HEK293 (cell line): Measurements from ENCODE around the gene UBE2D2.

ENCODE experiments used
- CTCF ChIA-PET: fragments of 350-600 bp; formaldehyde crosslinking; extraction: SDS; loops from one replicate; lab custom pipeline; 2021; ENCODE audit warnings: antibody characterized with exemption; lab: Yijun Ruan, JAX
- POLR2A ChIA-PET: fragments of 300-600 bp; formaldehyde crosslinking; extraction: SDS; loops from one replicate; lab custom pipeline; 2020; ENCODE audit warnings: antibody characterized with exemption, inconsistent platforms; lab: Yijun Ruan, JAX
- H3K27ac ChIP-seq: fragments of 200-500 bp; sonication (Bioruptor generic); 2 replicates; pipeline ENCODE4 v1.5.1; 2014; ENCODE audit warnings: low read depth, low read length, control low read depth, inconsistent platforms; ENCODE audit errors: extremely low read depth
- H3K36me3 ChIP-seq, 2 experiments: fragments of 200-500 bp in 1 of 2; sonication (Bioruptor generic) in 1 of 2; 1 replicate in 1 of 2; 2 replicates in 1 of 2; pipeline ENCODE4 v1.5.1; 2014 to 2017; ENCODE audit warnings: inconsistent platforms in 2 of 2, low read length in 2 of 2; ENCODE audit not compliant: control insufficient read depth in 2 of 2, insufficient read depth in 1 of 2
- H3K4me1 ChIP-seq: fragments of 200-500 bp; sonication (Bioruptor generic); 2 replicates; pipeline ENCODE4 v1.5.1; 2014; ENCODE audit warnings: mild to moderate bottlenecking, low read length, inconsistent platforms; ENCODE audit not compliant: control insufficient read depth, insufficient read depth
- H3K4me3 ChIP-seq: 2 replicates; pipeline ENCODE4 v1.5.1; 2011; ENCODE audit warnings: low read depth, mild to moderate bottlenecking, control low read depth, low read length, moderate library complexity
- H3K9me3 ChIP-seq: fragments of 200-500 bp; sonication (Bioruptor generic); 2 replicates; pipeline ENCODE4 v1.5.1; 2014; ENCODE audit warnings: low read depth, low read length, inconsistent platforms; ENCODE audit not compliant: control insufficient read depth, insufficient read depth
- BCL11A ChIP-seq: fragments of 450-650 bp; formaldehyde crosslinking; IDR thresholded peaks from 2 replicates; pipeline ENCODE4 v1.5.1; 2016; ENCODE audit warnings: low read depth, missing biosample characterization, missing genetic modification characterization
- GLIS1 ChIP-seq: fragments of 450-650 bp; formaldehyde crosslinking; IDR thresholded peaks from 2 replicates; pipeline ENCODE4 v1.5.1; 2016; ENCODE audit warnings: missing biosample characterization, missing genetic modification characterization
- HOXA7 ChIP-seq: sonication (generic); formaldehyde crosslinking; IDR thresholded peaks from 2 replicates; pipeline ENCODE4 v1.8.1; 2022; ENCODE audit warnings: missing genetic modification reagents, borderline replicate concordance
- KLF7 ChIP-seq: fragments of 450-650 bp; formaldehyde crosslinking; IDR thresholded peaks from 2 replicates; pipeline ENCODE4 v1.5.1; 2016; ENCODE audit warnings: missing biosample characterization, missing genetic modification characterization, borderline replicate concordance
- MYNN ChIP-seq: fragments of 450-650 bp; formaldehyde crosslinking; IDR thresholded peaks from 2 replicates; pipeline ENCODE4 v1.5.1; 2016; ENCODE audit warnings: missing biosample characterization, missing genetic modification characterization, borderline replicate concordance
- MZF1 ChIP-seq: fragments of 450-650 bp; formaldehyde crosslinking; IDR thresholded peaks from 2 replicates; pipeline ENCODE4 v1.5.1; 2017; ENCODE audit warnings: missing biosample characterization, missing genetic modification characterization, borderline replicate concordance
- OSR2 ChIP-seq: fragments of 450-650 bp; formaldehyde crosslinking; IDR thresholded peaks from 2 replicates; pipeline ENCODE4 v1.5.1; 2016; ENCODE audit warnings: missing biosample characterization, missing genetic modification characterization
- WT1 ChIP-seq: fragments of 450-650 bp; formaldehyde crosslinking; IDR thresholded peaks from 2 replicates; pipeline ENCODE4 v1.5.1; 2016; ENCODE audit warnings: missing biosample characterization, missing genetic modification characterization
- ZBTB11 ChIP-seq: fragments of 450-650 bp; formaldehyde crosslinking; conservative IDR thresholded peaks from 2 replicates; pipeline ENCODE4 v1.5.1; 2016; ENCODE audit warnings: low read depth, missing biosample characterization, missing genetic modification characterization
- ZBTB48 ChIP-seq: fragments of 450-650 bp; formaldehyde crosslinking; IDR thresholded peaks from 2 replicates; pipeline ENCODE4 v1.5.1; 2016; ENCODE audit warnings: missing biosample characterization, missing genetic modification characterization
- ZNF10 ChIP-seq: fragments of 450-650 bp; formaldehyde crosslinking; IDR thresholded peaks from 2 replicates; pipeline ENCODE4 v1.5.1; 2017; ENCODE audit warnings: missing biosample characterization, missing genetic modification characterization
- ZNF221 ChIP-seq: fragments of 450-650 bp; formaldehyde crosslinking; IDR thresholded peaks from 2 replicates; pipeline ENCODE4 v1.5.1; 2017; ENCODE audit warnings: missing biosample characterization, missing genetic modification characterization, borderline replicate concordance
- ZNF366 ChIP-seq: fragments of 450-650 bp; formaldehyde crosslinking; conservative IDR thresholded peaks from 2 replicates; pipeline ENCODE4 v1.5.1; 2016; ENCODE audit warnings: missing biosample characterization, missing genetic modification characterization
- ZNF394 ChIP-seq: fragments of 450-650 bp; formaldehyde crosslinking; IDR thresholded peaks from 2 replicates; pipeline ENCODE4 v1.5.1; 2016; ENCODE audit warnings: missing biosample characterization, missing genetic modification characterization, mild to moderate bottlenecking, moderate library complexity, borderline replicate concordance
- ZNF433 ChIP-seq: fragments of 450-650 bp; formaldehyde crosslinking; IDR thresholded peaks from 2 replicates; pipeline ENCODE4 v1.5.1; 2016; ENCODE audit warnings: missing biosample characterization, missing genetic modification characterization, low read depth
- ZNF530 ChIP-seq: fragments of 450-650 bp; formaldehyde crosslinking; IDR thresholded peaks from 2 replicates; pipeline ENCODE4 v1.5.1; 2016; ENCODE audit warnings: low read depth, missing biosample characterization, missing genetic modification characterization
- ZNF623 ChIP-seq: fragments of 450-650 bp; formaldehyde crosslinking; IDR thresholded peaks from 2 replicates; pipeline ENCODE4 v1.5.1; 2016; ENCODE audit warnings: missing biosample characterization, missing genetic modification characterization
- ZSCAN18 ChIP-seq: fragments of 450-650 bp; formaldehyde crosslinking; IDR thresholded peaks from 2 replicates; pipeline ENCODE4 v1.5.1; 2016; ENCODE audit warnings: missing biosample characterization, missing genetic modification characterization
- ZSCAN30 ChIP-seq: fragments of 450-650 bp; IDR thresholded peaks from 2 replicates; pipeline ENCODE4 v1.5.1; 2018; ENCODE audit warnings: missing biosample characterization, mild to moderate bottlenecking, missing genetic modification characterization, moderate library complexity
- ZSCAN5A ChIP-seq: fragments of 450-650 bp; formaldehyde crosslinking; IDR thresholded peaks from 2 replicates; pipeline ENCODE4 v1.5.1; 2016; ENCODE audit warnings: missing biosample characterization, missing genetic modification characterization
- TF ChIP-seq, protein P1 (sequence below): fragments of 450-650 bp; IDR thresholded peaks from 2 replicates; pipeline ENCODE4 v1.5.1; 2018; ENCODE audit warnings: missing biosample characterization, mild to moderate bottlenecking, missing genetic modification characterization
- TF ChIP-seq, protein P2 (sequence below): fragments of 450-650 bp; formaldehyde crosslinking; IDR thresholded peaks from 2 replicates; pipeline ENCODE4 v1.5.1; 2016; ENCODE audit warnings: missing biosample characterization, missing genetic modification characterization

Gene UBE2D2

DNA sequence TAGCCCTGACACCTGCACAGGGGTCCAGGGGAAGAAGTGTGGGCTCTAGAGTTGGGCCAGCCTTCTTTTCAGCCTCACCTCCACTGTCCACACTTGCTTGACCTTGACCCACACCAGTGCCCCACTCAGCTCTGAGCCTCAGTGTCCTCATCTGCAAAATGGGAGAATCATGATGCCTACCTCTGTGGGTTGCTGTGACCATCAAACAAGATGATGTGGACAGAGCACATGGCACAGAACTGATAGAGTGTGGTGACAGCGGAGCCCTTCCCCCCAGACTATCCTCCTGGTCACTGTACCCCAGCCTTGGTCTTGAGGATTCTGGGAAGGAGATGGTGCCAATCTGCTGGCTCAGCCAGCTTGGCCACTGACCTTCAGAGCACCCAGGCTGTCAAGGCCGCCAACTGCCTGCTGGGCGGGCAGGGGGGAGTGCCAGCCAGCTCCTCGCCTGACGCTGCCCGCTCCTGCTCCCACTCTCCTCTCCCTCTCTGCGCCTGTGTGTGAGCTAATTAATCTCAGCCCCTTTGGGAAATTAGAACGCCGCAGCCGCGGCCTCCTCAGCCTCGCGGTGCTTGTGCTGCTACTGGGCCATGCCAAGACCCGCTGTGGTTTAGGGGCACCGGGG is 103.7 kb downstream of the UBE2D2 start:
- H3K4me3 ChIP-seq, result no peak overlapping the region
- CTCF ChIA-PET, result interaction anchor here (0.7 to 1.1 kb wide), 2 partner anchors 37 to 101 kb away, joined by 3 read pairs; no protein-coding TSS in a partner anchor
- no peaks in the 10 kb centered on the region for H3K36me3 ChIP-seq
- no peaks in the 10 kb centered on the region for H3K9me3 ChIP-seq
- H3K27ac ChIP-seq, result no peak overlapping the region
- TF ChIP-seq ZSCAN5A (tag by site-specific recombination) (no peak), BCL11A (0 out of 2 replicates have a peak, but pooled peaks have one; percentile 13)
- H3K4me1 ChIP-seq, result peaks cover 4% of the 10 kb centered on the region; the same call in 1 of the 2 replicates
- POLR2A ChIA-PET, result interaction anchor here (1.1 kb wide), 1 partner anchor 13 kb away, joined by 3 read pairs; no protein-coding TSS in a partner anchor

DNA sequence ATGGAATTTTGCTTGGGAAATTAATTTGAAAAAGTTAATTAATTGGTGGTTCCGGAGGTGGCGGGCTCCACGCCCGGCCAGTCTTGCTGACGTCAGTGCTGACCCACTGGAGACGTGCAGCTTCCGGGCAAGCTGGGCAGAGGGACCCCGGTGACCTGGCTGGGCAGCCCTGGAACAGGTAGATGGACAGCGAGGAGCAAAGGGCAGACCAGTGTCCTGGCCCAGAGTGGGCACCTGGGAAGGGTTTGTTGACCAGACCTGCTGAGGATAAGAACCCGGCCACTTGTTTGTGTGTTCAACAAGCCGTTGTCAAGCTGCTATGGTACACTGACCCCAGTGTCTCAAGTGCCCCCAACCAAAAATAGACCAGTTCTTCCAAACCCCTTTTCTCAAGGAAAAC is 104.5 kb downstream of the UBE2D2 start:
- Histone ChIP-seq H3K36me3 (no peaks in the 10 kb centered on the region), H3K4me1 (peaks cover 4% of the 10 kb centered on the region; the same call in 1 of the 2 replicates), H3K27ac (no peak overlapping the region), H3K4me3 (no peak overlapping the region), H3K9me3 (no peaks in the 10 kb centered on the region)
- TF ChIP-seq ZSCAN18 (tag by site-specific recombination) (no peak), ZNF530 (tag by site-specific recombination) (no peak), ZBTB48 (tag by site-specific recombination) (no peak), ZBTB11 (tag by site-specific recombination) (no peak), ZNF623 (no peak), MYNN (tag by site-specific recombination) (no peak), ZNF221 (tag by site-specific recombination) (no peak), HOXA7 (CRISPR knock-in tag) (no peak), WT1 (no peak), ZNF394 (no peak), GLIS1 (tag by site-specific recombination) (no peak), OSR2 (tag by site-specific recombination) (no peak), ZNF433 (tag by site-specific recombination) (no peak), ZSCAN30 (tag by site-specific recombination) (no peak), ZNF10 (tag by site-specific recombination) (no peak), KLF7 (tag by site-specific recombination) (no peak), ZNF366 (tag by site-specific recombination) (no peak), MZF1 (tag by site-specific recombination) (no peak)
- TF ChIP-seq, protein P1, sequence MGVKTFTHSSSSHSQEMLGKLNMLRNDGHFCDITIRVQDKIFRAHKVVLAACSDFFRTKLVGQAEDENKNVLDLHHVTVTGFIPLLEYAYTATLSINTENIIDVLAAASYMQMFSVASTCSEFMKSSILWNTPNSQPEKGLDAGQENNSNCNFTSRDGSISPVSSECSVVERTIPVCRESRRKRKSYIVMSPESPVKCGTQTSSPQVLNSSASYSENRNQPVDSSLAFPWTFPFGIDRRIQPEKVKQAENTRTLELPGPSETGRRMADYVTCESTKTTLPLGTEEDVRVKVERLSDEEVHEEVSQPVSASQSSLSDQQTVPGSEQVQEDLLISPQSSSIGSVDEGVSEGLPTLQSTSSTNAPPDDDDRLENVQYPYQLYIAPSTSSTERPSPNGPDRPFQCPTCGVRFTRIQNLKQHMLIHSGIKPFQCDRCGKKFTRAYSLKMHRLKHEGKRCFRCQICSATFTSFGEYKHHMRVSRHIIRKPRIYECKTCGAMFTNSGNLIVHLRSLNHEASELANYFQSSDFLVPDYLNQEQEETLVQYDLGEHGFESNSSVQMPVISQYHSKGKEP (tag by site-specific recombination), result no peak
- TF ChIP-seq, protein P2, sequence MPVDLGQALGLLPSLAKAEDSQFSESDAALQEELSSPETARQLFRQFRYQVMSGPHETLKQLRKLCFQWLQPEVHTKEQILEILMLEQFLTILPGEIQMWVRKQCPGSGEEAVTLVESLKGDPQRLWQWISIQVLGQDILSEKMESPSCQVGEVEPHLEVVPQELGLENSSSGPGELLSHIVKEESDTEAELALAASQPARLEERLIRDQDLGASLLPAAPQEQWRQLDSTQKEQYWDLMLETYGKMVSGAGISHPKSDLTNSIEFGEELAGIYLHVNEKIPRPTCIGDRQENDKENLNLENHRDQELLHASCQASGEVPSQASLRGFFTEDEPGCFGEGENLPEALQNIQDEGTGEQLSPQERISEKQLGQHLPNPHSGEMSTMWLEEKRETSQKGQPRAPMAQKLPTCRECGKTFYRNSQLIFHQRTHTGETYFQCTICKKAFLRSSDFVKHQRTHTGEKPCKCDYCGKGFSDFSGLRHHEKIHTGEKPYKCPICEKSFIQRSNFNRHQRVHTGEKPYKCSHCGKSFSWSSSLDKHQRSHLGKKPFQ (tag by site-specific recombination), result no peak
- POLR2A ChIA-PET, result no interaction called here
- CTCF ChIA-PET, result interaction anchor here (0.9 kb wide), 1 partner anchor 9 kb away, joined by 3 read pairs; no protein-coding TSS in a partner anchor
